GM12878 (cell line): Measurements from ENCODE around the gene DNAJC4. TPM values are rescaled to one million over a fixed set of nuclear protein-coding genes. Genes with fewer than 3 reads are reported as not detected.

Experiments
- ATAC-seq: fragments of 200-7000 bp; cut with Tn5 transposase; 3 replicates; pipeline ENCODE4 v1.9.1; 2020; ENCODE audit warnings: mild to moderate bottlenecking, moderate library complexity
- BruUV-seq: library from RNA; stranded (reverse); fragments of 400-500 nt; replicated peaks from 2 replicates; lab custom pipeline; 2021; lab: Mats Ljungman, UMichigan
- CTCF ChIA-PET: fragments of 300-600 bp; sonication (Branson Sonifier 250); formaldehyde crosslinking; extraction: SDS; loops from one replicate; lab custom pipeline; 2021; ENCODE audit warnings: inconsistent platforms; lab: Yijun Ruan, JAX
- POLR2A ChIA-PET: fragments of 350-600 bp; formaldehyde crosslinking; extraction: SDS; loops from one replicate; lab custom pipeline; 2021; ENCODE audit warnings: inconsistent platforms; lab: Charles Lee
- RAD21 ChIA-PET: fragments of 300-600 bp; sonication (Branson Sonifier 250); formaldehyde crosslinking; loops from one replicate; lab custom pipeline; 2023; ENCODE audit warnings: antibody characterized with exemption; ENCODE audit not compliant: unreplicated experiment; lab: Charles Lee
- SMC1A ChIA-PET: fragments of 300-600 bp; sonication (Branson Sonifier 250); formaldehyde crosslinking; loops from one replicate; lab custom pipeline; 2023; ENCODE audit not compliant: unreplicated experiment, uncharacterized antibody; lab: Charles Lee
- DNase-seq: peaks from one replicate; pipeline ENCODE4 v3.0.0-alpha.2; 2011; ENCODE audit warnings: low read depth, low spot score
- FAIRE-seq: peaks from 3 replicates; lab custom pipeline; 2011; peaks lifted over from hg19 to GRCh38; lab: Jason Lieb, UNC
- H2AFZ ChIP-seq: 2 replicates; pipeline ENCODE4 v1.6.0; 2011; ENCODE audit warnings: low read depth, low read length, control low read depth; ENCODE audit not compliant: control insufficient read depth
- H3K27ac ChIP-seq: 2 replicates; pipeline ENCODE4 v1.5.1; 2011; ENCODE audit warnings: control low read depth; ENCODE audit not compliant: control insufficient read depth, insufficient read depth
- H3K27me3 ChIP-seq, 2 experiments: replicated peaks in 1 of 2; 2 replicates each; pipeline versions ENCODE4 v1.6.0 to v1.6.1; 2011; ENCODE audit warnings: low read length in 1 of 2; ENCODE audit not compliant: control insufficient read depth in 2 of 2, insufficient read depth in 2 of 2
- H3K36me3 ChIP-seq, 2 experiments: 2 replicates each; pipeline ENCODE4 v1.5.1; 2011; ENCODE audit warnings: low read length in 1 of 2; ENCODE audit not compliant: control insufficient read depth in 2 of 2, insufficient read depth in 2 of 2
- H3K4me1 ChIP-seq: 2 replicates; pipeline ENCODE4 v1.6.1; 2011; ENCODE audit warnings: mild to moderate bottlenecking, low read length, moderate library complexity, mixed read lengths; ENCODE audit not compliant: control insufficient read depth, insufficient read depth
- H3K4me2 ChIP-seq: 2 replicates; pipeline ENCODE4 v1.6.0; 2011; ENCODE audit warnings: control low read depth; ENCODE audit not compliant: control insufficient read depth, insufficient read depth
- H3K4me3 ChIP-seq: fragments of 200-600 bp; sonication (generic); 2 replicates; pipeline ENCODE4 v1.5.1; 2016
- H3K79me2 ChIP-seq: 2 replicates; pipeline ENCODE4 v1.6.0; 2011; ENCODE audit warnings: low read length; ENCODE audit not compliant: control insufficient read depth, insufficient read depth
- H3K9ac ChIP-seq: 2 replicates; pipeline ENCODE4 v1.8.0; 2011; ENCODE audit warnings: low read length, control low read depth, mixed read lengths; ENCODE audit not compliant: control insufficient read depth, insufficient read depth
- H3K9me3 ChIP-seq: replicated peaks from 3 replicates; pipeline ENCODE4 v1.5.1; 2011; ENCODE audit warnings: mild to moderate bottlenecking, low read length; ENCODE audit not compliant: control insufficient read depth, insufficient read depth
- H4K20me1 ChIP-seq: 2 replicates; pipeline ENCODE4 v1.6.0; 2011; ENCODE audit not compliant: control insufficient read depth, insufficient read depth
- EP300 ChIP-seq, 2 experiments: fragments of 150-350 bp in 1 of 2; IDR thresholded peaks; 2 replicates each; pipeline ENCODE4 v1.6.1; 2011 to 2012; ENCODE audit warnings: low read depth in 2 of 2, low read length in 2 of 2, borderline replicate concordance in 1 of 2, improper control_type of control experiment in 1 of 2, inconsistent platforms in 1 of 2; ENCODE audit not compliant: control insufficient read depth in 1 of 2
- FOXK2 ChIP-seq: fragments of 450-650 bp; IDR thresholded peaks from 2 replicates; pipeline ENCODE4 v1.6.1; 2017; ENCODE audit warnings: mild to moderate bottlenecking, moderate library complexity
- IKZF2 ChIP-seq, 2 experiments: fragments of 450-650 bp; IDR thresholded peaks; 2 replicates each; pipeline ENCODE4 v1.6.1; 2017; ENCODE audit warnings: mild to moderate bottlenecking in 2 of 2, moderate library complexity in 2 of 2
- IRF4 ChIP-seq: IDR thresholded peaks from 2 replicates; pipeline ENCODE4 v1.6.1; 2011; ENCODE audit warnings: low read depth, low read length
- MYC ChIP-seq: IDR thresholded peaks from 2 replicates; pipeline ENCODE4 v1.6.1; 2011; ENCODE audit warnings: mild to moderate bottlenecking, low read length, moderate library complexity, inconsistent platforms; ENCODE audit not compliant: insufficient read depth, insufficient replicate concordance, insufficient read length, severe bottlenecking
- NFXL1 ChIP-seq: fragments of 450-650 bp; IDR thresholded peaks from 2 replicates; pipeline ENCODE4 v1.6.1; 2017; ENCODE audit warnings: antibody characterized with exemption, mild to moderate bottlenecking, borderline replicate concordance
- PML ChIP-seq: IDR thresholded peaks from 2 replicates; pipeline ENCODE4 v1.6.1; 2012; ENCODE audit warnings: low read length, inconsistent platforms
- RBBP5 ChIP-seq: fragments of 200-600 bp; sonication (generic); conservative IDR thresholded peaks from 2 replicates; pipeline ENCODE4 v1.6.1; 2016
- WGBS: methylation state at CpG from one replicate; pipeline ENCODE4 v1.1.6; 2016; ENCODE audit warnings: low lambda C conversion rate; ENCODE audit not compliant: insufficient replicate concordance, insufficient coverage; ENCODE audit errors: missing lambda C conversion rate; 5-methylcytosine and 5-hydroxymethylcytosine counted together
- in situ Hi-C: fragments of 300-500 bp; cut with MboI; formaldehyde crosslinking; loops from 9 replicates; pipeline ENCODE4 v1.14.3; 2018; ENCODE audit warnings: mixed read lengths
- intact Hi-C: fragments of 100-400 bp; cut with micrococcal nuclease; formaldehyde crosslinking; loops from one replicate; pipeline ENCODE4 v1.14.2; 2022; ENCODE audit not compliant: unreplicated experiment
- polyA plus RNA-seq, 11 experiments: library from polyadenylated mRNA; depleted of rRNA in 4 of 11; unstranded in 6 of 11; stranded (reverse) in 5 of 11; fragments of >200 nt; fragmentation: Nextera tagmentation in 4 of 11; fragmentation: Illumina TruSeq in 1 of 11; extraction: Ambion mirVana in 4 of 11; extraction: Trizol in 1 of 11; gene quantifications; 1 replicate in 1 of 11; 2 replicates in 10 of 11; pipeline versions ENCODE4 v1.2.1 to v1.2.3, GENCODE V29; 2011 to 2016; ENCODE audit warnings: inconsistent platforms in 2 of 11, missing spikeins in 2 of 11, low read depth in 1 of 11
- total RNA-seq, 4 experiments: library from RNA; depleted of rRNA in 3 of 4; stranded (reverse); fragments of >200 nt in 3 of 4; fragmentation: Illumina TruSeq in 1 of 4; extraction: Trizol in 1 of 4; gene quantifications; 2 replicates each; pipeline versions ENCODE4 v1.2.1 to v1.2.3, GENCODE V29; 2013 to 2021
- TF ChIP-seq, protein P1 (sequence below): fragments of 150-350 bp; IDR thresholded peaks from 2 replicates; pipeline ENCODE4 v1.6.1; 2014; ENCODE audit warnings: mild to moderate bottlenecking, low read depth, low read length
- TF ChIP-seq, protein P2 (sequence below): fragments of 450-650 bp; IDR thresholded peaks from 2 replicates; pipeline ENCODE4 v1.6.1; 2016; ENCODE audit warnings: mild to moderate bottlenecking
- TF ChIP-seq, protein P3 (sequence below): IDR thresholded peaks from 2 replicates; pipeline ENCODE4 v1.6.1; 2012; ENCODE audit warnings: improper control_type of control experiment, low read depth, low read length; ENCODE audit not compliant: insufficient replicate concordance
- TF ChIP-seq, protein P4 (sequence below): IDR thresholded peaks from 2 replicates; pipeline ENCODE4 v1.6.1; 2011; ENCODE audit warnings: low read depth, mild to moderate bottlenecking, low read length, moderate library complexity, borderline replicate concordance; ENCODE audit errors: extremely low read depth

Gene DNAJC4
- total and polyA plus RNA-seq, 10 of the 15 experiments (the other 5 are each of a cell fraction or from before 2014, with no cell fraction given): 3.7 to 64.9 (median 30.1) TPM

DNA sequence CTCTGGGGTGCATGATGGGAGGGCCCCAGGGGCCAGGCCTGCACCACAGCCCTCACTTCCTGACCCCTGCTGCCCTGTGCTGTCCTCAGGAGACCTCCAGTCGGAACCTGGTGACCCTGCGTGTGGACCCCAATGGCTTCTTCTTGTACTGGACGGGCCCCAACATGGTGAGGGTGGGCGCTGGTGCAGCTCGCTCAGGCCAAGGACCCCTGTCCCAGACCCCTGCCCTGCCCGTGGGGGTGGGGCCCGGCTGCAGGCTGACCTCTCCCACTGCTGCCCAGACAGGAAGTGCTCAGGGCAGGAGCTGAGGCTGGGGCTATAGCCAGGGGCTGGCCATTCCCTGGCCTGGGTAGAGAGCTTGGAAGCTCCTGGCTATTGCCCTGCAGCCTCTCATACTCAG lies 24.0 kb downstream of the DNAJC4 start:
- Histone ChIP-seq H2AFZ (no peak overlapping the region), H4K20me1 (no peaks in the 10 kb centered on the region), H3K9ac (no peak overlapping the region), H3K79me2 (no peaks in the 10 kb centered on the region; the same call in 1 of the 2 replicates), H3K9me3 (no peaks in the 10 kb centered on the region), H3K27me3 (no peaks in the 10 kb centered on the region), H3K4me3 (no peak overlapping the region), H3K27ac (no peak overlapping the region), H3K4me2 (no peak overlapping the region), H3K36me3 (peaks cover 0 to 5% of the 10 kb centered on the region in 2 experiments; a peak in 2 of 4 replicates), H3K4me1 (peaks cover 7% of the 10 kb centered on the region)
- FAIRE-seq (no peak), ATAC-seq (no peak), DNase-seq (no peak)
- WGBS: 73% methylated on average over 7 of the region's 7 CpGs
- BruUV-seq: no TSS peak
- in situ Hi-C loops (no loop called here), intact Hi-C loops (no loop called here)
- CTCF ChIA-PET: interaction anchor here (1.1 to 1.3 kb wide), 2 partner anchors 50 to 63 kb away, joined by 3 read pairs; partner anchors contain the start of genes PRDX5 and TRMT112
- RAD21 ChIA-PET: no interaction called here
- POLR2A ChIA-PET: interaction anchor here (1.9 kb wide), 1 partner anchor 16 kb away, joined by 5 read pairs; no protein-coding TSS in a partner anchor
- SMC1A ChIA-PET: interaction anchor here (1.1 kb wide), 1 partner anchor 50 kb away, joined by 5 read pairs; no protein-coding TSS in a partner anchor
- TF ChIP-seq, protein P1, sequence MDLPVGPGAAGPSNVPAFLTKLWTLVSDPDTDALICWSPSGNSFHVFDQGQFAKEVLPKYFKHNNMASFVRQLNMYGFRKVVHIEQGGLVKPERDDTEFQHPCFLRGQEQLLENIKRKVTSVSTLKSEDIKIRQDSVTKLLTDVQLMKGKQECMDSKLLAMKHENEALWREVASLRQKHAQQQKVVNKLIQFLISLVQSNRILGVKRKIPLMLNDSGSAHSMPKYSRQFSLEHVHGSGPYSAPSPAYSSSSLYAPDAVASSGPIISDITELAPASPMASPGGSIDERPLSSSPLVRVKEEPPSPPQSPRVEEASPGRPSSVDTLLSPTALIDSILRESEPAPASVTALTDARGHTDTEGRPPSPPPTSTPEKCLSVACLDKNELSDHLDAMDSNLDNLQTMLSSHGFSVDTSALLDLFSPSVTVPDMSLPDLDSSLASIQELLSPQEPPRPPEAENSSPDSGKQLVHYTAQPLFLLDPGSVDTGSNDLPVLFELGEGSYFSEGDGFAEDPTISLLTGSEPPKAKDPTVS: no peak
- TF ChIP-seq EP300 (IDR thresholded peaks at IDR 0.05; ENCODE audit: borderline replicate concordance in 1 of 2, control insufficient read depth in 1 of 2, low read depth in 2 of 2, low read length in 2 of 2) (no peak), PML (no peak), RBBP5 (no peak), NFXL1 (no peak), IKZF2 (IDR thresholded peaks at IDR 0.05) (no peak), MYC (no peak), IRF4 (no peak), FOXK2 (no peak)
- TF ChIP-seq, protein P2, sequence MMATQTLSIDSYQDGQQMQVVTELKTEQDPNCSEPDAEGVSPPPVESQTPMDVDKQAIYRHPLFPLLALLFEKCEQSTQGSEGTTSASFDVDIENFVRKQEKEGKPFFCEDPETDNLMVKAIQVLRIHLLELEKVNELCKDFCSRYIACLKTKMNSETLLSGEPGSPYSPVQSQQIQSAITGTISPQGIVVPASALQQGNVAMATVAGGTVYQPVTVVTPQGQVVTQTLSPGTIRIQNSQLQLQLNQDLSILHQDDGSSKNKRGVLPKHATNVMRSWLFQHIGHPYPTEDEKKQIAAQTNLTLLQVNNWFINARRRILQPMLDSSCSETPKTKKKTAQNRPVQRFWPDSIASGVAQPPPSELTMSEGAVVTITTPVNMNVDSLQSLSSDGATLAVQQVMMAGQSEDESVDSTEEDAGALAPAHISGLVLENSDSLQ: no peak
- TF ChIP-seq, protein P3, sequence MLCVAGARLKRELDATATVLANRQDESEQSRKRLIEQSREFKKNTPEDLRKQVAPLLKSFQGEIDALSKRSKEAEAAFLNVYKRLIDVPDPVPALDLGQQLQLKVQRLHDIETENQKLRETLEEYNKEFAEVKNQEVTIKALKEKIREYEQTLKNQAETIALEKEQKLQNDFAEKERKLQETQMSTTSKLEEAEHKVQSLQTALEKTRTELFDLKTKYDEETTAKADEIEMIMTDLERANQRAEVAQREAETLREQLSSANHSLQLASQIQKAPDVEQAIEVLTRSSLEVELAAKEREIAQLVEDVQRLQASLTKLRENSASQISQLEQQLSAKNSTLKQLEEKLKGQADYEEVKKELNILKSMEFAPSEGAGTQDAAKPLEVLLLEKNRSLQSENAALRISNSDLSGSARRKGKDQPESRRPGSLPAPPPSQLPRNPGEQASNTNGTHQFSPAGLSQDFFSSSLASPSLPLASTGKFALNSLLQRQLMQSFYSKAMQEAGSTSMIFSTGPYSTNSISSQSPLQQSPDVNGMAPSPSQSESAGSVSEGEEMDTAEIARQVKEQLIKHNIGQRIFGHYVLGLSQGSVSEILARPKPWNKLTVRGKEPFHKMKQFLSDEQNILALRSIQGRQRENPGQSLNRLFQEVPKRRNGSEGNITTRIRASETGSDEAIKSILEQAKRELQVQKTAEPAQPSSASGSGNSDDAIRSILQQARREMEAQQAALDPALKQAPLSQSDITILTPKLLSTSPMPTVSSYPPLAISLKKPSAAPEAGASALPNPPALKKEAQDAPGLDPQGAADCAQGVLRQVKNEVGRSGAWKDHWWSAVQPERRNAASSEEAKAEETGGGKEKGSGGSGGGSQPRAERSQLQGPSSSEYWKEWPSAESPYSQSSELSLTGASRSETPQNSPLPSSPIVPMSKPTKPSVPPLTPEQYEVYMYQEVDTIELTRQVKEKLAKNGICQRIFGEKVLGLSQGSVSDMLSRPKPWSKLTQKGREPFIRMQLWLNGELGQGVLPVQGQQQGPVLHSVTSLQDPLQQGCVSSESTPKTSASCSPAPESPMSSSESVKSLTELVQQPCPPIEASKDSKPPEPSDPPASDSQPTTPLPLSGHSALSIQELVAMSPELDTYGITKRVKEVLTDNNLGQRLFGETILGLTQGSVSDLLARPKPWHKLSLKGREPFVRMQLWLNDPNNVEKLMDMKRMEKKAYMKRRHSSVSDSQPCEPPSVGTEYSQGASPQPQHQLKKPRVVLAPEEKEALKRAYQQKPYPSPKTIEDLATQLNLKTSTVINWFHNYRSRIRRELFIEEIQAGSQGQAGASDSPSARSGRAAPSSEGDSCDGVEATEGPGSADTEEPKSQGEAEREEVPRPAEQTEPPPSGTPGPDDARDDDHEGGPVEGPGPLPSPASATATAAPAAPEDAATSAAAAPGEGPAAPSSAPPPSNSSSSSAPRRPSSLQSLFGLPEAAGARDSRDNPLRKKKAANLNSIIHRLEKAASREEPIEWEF: no peak
- TF ChIP-seq, protein P4, sequence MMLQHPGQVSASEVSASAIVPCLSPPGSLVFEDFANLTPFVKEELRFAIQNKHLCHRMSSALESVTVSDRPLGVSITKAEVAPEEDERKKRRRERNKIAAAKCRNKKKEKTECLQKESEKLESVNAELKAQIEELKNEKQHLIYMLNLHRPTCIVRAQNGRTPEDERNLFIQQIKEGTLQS: no peak
